H9 (cell line): ENCODE results near the gene TMOD4. TPM values are rescaled to one million over a fixed set of nuclear protein-coding genes. Genes with fewer than 3 reads are reported as not detected.

Experiments used
- DNase-seq: peaks from one replicate; pipeline ENCODE4 v3.0.0-alpha.2; 2017
- H2AFZ ChIP-seq: one replicate; pipeline ENCODE4 v1.6.1; 2013; ENCODE audit warnings: mild to moderate bottlenecking, low read length, control low read depth, moderate library complexity
- H2AK5ac ChIP-seq: 2 replicates; pipeline ENCODE4 v1.6.1; 2013; ENCODE audit warnings: low read length, control low read depth, mixed read lengths; ENCODE audit not compliant: insufficient read length
- H2BK120ac ChIP-seq: one replicate; pipeline ENCODE4 v1.6.1; 2013; ENCODE audit warnings: low read depth, mild to moderate bottlenecking, low read length, control low read depth, inconsistent platforms; ENCODE audit not compliant: poor library complexity, severe bottlenecking
- H2BK12ac ChIP-seq: 2 replicates; pipeline ENCODE4 v1.6.1; 2013; ENCODE audit warnings: low read length, control low read depth, mixed read lengths, low read depth; ENCODE audit not compliant: insufficient read length
- H2BK15ac ChIP-seq: 2 replicates; pipeline ENCODE4 v1.6.1; 2013; ENCODE audit warnings: low read depth, low read length, control low read depth
- H2BK20ac ChIP-seq: one replicate; pipeline ENCODE4 v1.6.1; 2013; ENCODE audit warnings: low read depth, mild to moderate bottlenecking, low read length, control low read depth, inconsistent platforms; ENCODE audit not compliant: poor library complexity, severe bottlenecking
- H2BK5ac ChIP-seq: 2 replicates; pipeline ENCODE4 v1.6.1; 2013; ENCODE audit warnings: low read length, control low read depth, mixed read lengths; ENCODE audit not compliant: insufficient read length
- H3K14ac ChIP-seq: 2 replicates; pipeline ENCODE4 v1.6.1; 2013; ENCODE audit warnings: low read length, control low read depth; ENCODE audit not compliant: insufficient read depth
- H3K18ac ChIP-seq: 2 replicates; pipeline ENCODE4 v1.6.1; 2013; ENCODE audit warnings: low read depth, mild to moderate bottlenecking, mixed read lengths, low read length, control low read depth; ENCODE audit not compliant: insufficient read length
- H3K23ac ChIP-seq: 2 replicates; pipeline ENCODE4 v1.6.1; 2013; ENCODE audit warnings: low read length, control low read depth, mixed read lengths, low read depth; ENCODE audit not compliant: insufficient read length
- H3K23me2 ChIP-seq: 2 replicates; pipeline ENCODE4 v1.6.1; 2013; ENCODE audit warnings: low read depth, mild to moderate bottlenecking, mixed read lengths, low read length, control low read depth; ENCODE audit not compliant: insufficient read length, poor library complexity, severe bottlenecking
- H3K27ac ChIP-seq: 2 replicates; pipeline ENCODE4 v1.5.1; 2013; ENCODE audit warnings: low read length, control low read depth, mixed read lengths, low read depth; ENCODE audit not compliant: insufficient read length
- H3K27me3 ChIP-seq: 2 replicates; pipeline ENCODE4 v1.6.1; 2013; ENCODE audit warnings: low read length, control low read depth, inconsistent platforms; ENCODE audit not compliant: insufficient read depth
- H3K4ac ChIP-seq: 2 replicates; pipeline ENCODE4 v1.6.1; 2013; ENCODE audit warnings: low read depth, mild to moderate bottlenecking, control low read depth, inconsistent platforms, low read length, moderate library complexity
- H3K4me1 ChIP-seq: 2 replicates; pipeline ENCODE4 v1.6.1; 2013; ENCODE audit warnings: low read length, control low read depth, inconsistent platforms; ENCODE audit not compliant: insufficient read depth
- H3K4me2 ChIP-seq: 2 replicates; pipeline ENCODE4 v1.6.1; 2013; ENCODE audit warnings: low read length, control low read depth, mixed read lengths; ENCODE audit not compliant: insufficient read length, insufficient read depth
- H3K56ac ChIP-seq: 2 replicates; pipeline ENCODE4 v1.6.1; 2013; ENCODE audit warnings: low read depth, mild to moderate bottlenecking, mixed read lengths, low read length, control low read depth; ENCODE audit not compliant: insufficient read length
- H3K79me1 ChIP-seq: 2 replicates; pipeline ENCODE4 v1.6.1; 2013; ENCODE audit warnings: low read depth, mild to moderate bottlenecking, moderate library complexity, low read length, control low read depth, inconsistent platforms; ENCODE audit not compliant: insufficient read depth, poor library complexity, severe bottlenecking
- H3K79me2 ChIP-seq: 2 replicates; pipeline ENCODE4 v1.6.1; 2013; ENCODE audit warnings: low read length, control low read depth, inconsistent platforms; ENCODE audit not compliant: insufficient read depth
- H3K9ac ChIP-seq: 2 replicates; pipeline ENCODE4 v1.6.1; 2013; ENCODE audit warnings: low read length, control low read depth, mixed read lengths; ENCODE audit not compliant: insufficient read length; ENCODE audit errors: extremely low read depth
- H3K9me3 ChIP-seq: one replicate; pipeline ENCODE4 v1.6.1; 2013; ENCODE audit warnings: low read depth, low read length, inconsistent platforms; ENCODE audit not compliant: control insufficient read depth
- H3T11ph ChIP-seq: one replicate; pipeline ENCODE4 v1.6.1; 2013; ENCODE audit warnings: mild to moderate bottlenecking, low read length, control low read depth, inconsistent platforms
- H4K20me1 ChIP-seq: one replicate; pipeline ENCODE4 v1.6.1; 2013; ENCODE audit not compliant: control insufficient read depth, insufficient read length, insufficient read depth
- H4K5ac ChIP-seq: 2 replicates; pipeline ENCODE4 v1.6.1; 2013; ENCODE audit warnings: low read depth, mild to moderate bottlenecking, mixed read lengths, low read length, control low read depth; ENCODE audit not compliant: insufficient read length
- H4K8ac ChIP-seq: replicated peaks from 2 replicates; pipeline ENCODE4 v1.6.1; 2013; ENCODE audit warnings: low read length, control low read depth, mixed read lengths, low read depth; ENCODE audit not compliant: insufficient read length
- H4K91ac ChIP-seq: 2 replicates; pipeline ENCODE4 v1.6.1; 2013; ENCODE audit warnings: low read depth, mild to moderate bottlenecking, moderate library complexity, mixed read lengths, low read length, control low read depth; ENCODE audit not compliant: insufficient read length
- H3K27ac Mint-ChIP-seq, 3 experiments: 2 replicates in 2 of 3; 3 replicates in 1 of 3; pipeline ENCODE4 v1.8.0; 2020 to 2021; ENCODE audit warnings: mixed read lengths in 3 of 3, mild to moderate bottlenecking in 1 of 3, moderate library complexity in 1 of 3
- H3K27me3 Mint-ChIP-seq: 2 replicates; pipeline ENCODE4 v1.8.0; 2021; ENCODE audit warnings: low read depth, mild to moderate bottlenecking, moderate library complexity, mixed read lengths
- H3K36me3 Mint-ChIP-seq, 3 experiments: 2 replicates in 2 of 3; 3 replicates in 1 of 3; pipeline ENCODE4 v1.8.0; 2020 to 2021; ENCODE audit warnings: low read depth in 3 of 3, mixed read lengths in 3 of 3; ENCODE audit not compliant: insufficient read depth in 1 of 3
- H3K4me1 Mint-ChIP-seq, 2 experiments: 2 replicates each; pipeline ENCODE4 v1.8.0; 2020; ENCODE audit warnings: mixed read lengths in 2 of 2
- H3K4me3 Mint-ChIP-seq, 2 experiments: 2 replicates in 1 of 2; 3 replicates in 1 of 2; pipeline ENCODE4 v1.8.0; 2020 to 2021; ENCODE audit warnings: mild to moderate bottlenecking in 2 of 2, mixed read lengths in 2 of 2, moderate library complexity in 1 of 2
- H3K9me3 Mint-ChIP-seq, 2 experiments: 2 replicates in 1 of 2; 3 replicates in 1 of 2; pipeline ENCODE4 v1.8.0; 2020; ENCODE audit warnings: mild to moderate bottlenecking in 2 of 2, mixed read lengths in 2 of 2, moderate library complexity in 1 of 2
- CTCF ChIP-seq: fragments of 200-600 bp; sonication (generic); conservative IDR thresholded peaks from 3 replicates; pipeline ENCODE4 v1.8.0; 2021; ENCODE audit warnings: antibody characterized with exemption, mild to moderate bottlenecking
- WGBS: extraction: QIAGEN DNeasy Blood & Tissue Kit; methylation state at CpG from one replicate; pipeline ENCODE4 v1.1.7; 2013; ENCODE audit warnings: missing lambda C conversion rate, low lambda C conversion rate, mixed read lengths; ENCODE audit not compliant: insufficient read length; ENCODE audit errors: extremely low coverage; 5-methylcytosine and 5-hydroxymethylcytosine counted together
- total RNA-seq: library from RNA; stranded (reverse); gene quantifications from 2 replicates; pipeline ENCODE4 v1.2.1, GENCODE V29; 2021

The TMOD4 gene
- total RNA-seq, 1 experiment from 2014 or later: 0.42 TPM

GRCh38 chr1:151137789-151138188, 38.0 kb downstream of the TMOD4 start:
- no peak for TF ChIP-seq CTCF
- peaks cover 9% of the 10 kb centered on the region for H3K27me3 Mint-ChIP-seq
- Histone ChIP-seq H2BK20ac (no peak overlapping the region), H3K27ac (no peak overlapping the region), H3K79me2 (no peaks in the 10 kb centered on the region), H3K23ac (no peak overlapping the region), H3K27me3 (no peaks in the 10 kb centered on the region), H3K4ac (no peak overlapping the region), H3K79me1 (no peaks in the 10 kb centered on the region), H3K9me3 (no peaks in the 10 kb centered on the region), H3K4me1 (no peaks in the 10 kb centered on the region; the same call in 1 of the 2 replicates), H3K4me2 (no peak overlapping the region), H3K18ac (no peak overlapping the region), H3K14ac (no peak overlapping the region), H4K91ac (no peak overlapping the region), H2BK5ac (no peak overlapping the region), H2BK120ac (no peak overlapping the region), H3T11ph (no peak overlapping the region), H2BK12ac (no peak overlapping the region), H4K5ac (no peak overlapping the region), H3K23me2 (peaks cover 5% of the 10 kb centered on the region), H4K20me1 (no peaks in the 10 kb centered on the region), H3K9ac (no peak overlapping the region), H2BK15ac (no peak overlapping the region), H2AFZ (no peak overlapping the region), H4K8ac (no peak overlapping the region), H2AK5ac (no peak overlapping the region), H3K56ac (no peak overlapping the region)
- peaks cover 20 to 48% (median 43%) of the 10 kb centered on the region in 3 experiments for H3K36me3 Mint-ChIP-seq
- WGBS: no CpG with 5 or more reads among the region's 7 CpGs
- no peak overlapping the region for H3K27ac Mint-ChIP-seq
- no peaks in the 10 kb centered on the region for H3K9me3 Mint-ChIP-seq
- H3K4me1 Mint-ChIP-seq: peaks cover 0 to 9% of the 10 kb centered on the region in 2 experiments; a peak in 2 of 4 replicates
- DNase-seq: no peak
- peak overlapping the region in 1 of 2 experiments; percentile 62; a peak in 2 of 5 replicates for H3K4me3 Mint-ChIP-seq
